Psoas muscle (tissue), 8 donors: ENCODE results near the gene HS3ST2. TPM values are rescaled to one million over a fixed set of nuclear protein-coding genes. Genes with fewer than 3 reads are reported as not detected.

ENCODE experiments used
- ATAC-seq, 4 donors: fragments of 200-7000 bp; cut with Tn5 transposase; one replicate each; pipeline ENCODE4 v1.9.1; 2020; ENCODE audit warnings: moderate library complexity in 3 of 4, mild to moderate bottlenecking in 2 of 4
- DNase-seq, 2 donors: peaks; one replicate each; pipeline ENCODE4 v3.0.0-alpha.2; 2020
- H3K27ac ChIP-seq: fragments of 200-600 bp; one replicate; pipeline ENCODE4 v1.8.0; 2022
- H3K27me3 ChIP-seq, 3 donors: fragments of 200-600 bp in 1 of 3; one replicate each; pipeline versions ENCODE4 v1.6.1 to v1.8.0; 2013 to 2022; ENCODE audit warnings: low read length in 2 of 3, mild to moderate bottlenecking in 2 of 3, moderate library complexity in 1 of 3; ENCODE audit not compliant: insufficient read depth in 3 of 3
- H3K36me3 ChIP-seq, 2 donors: fragments of 200-600 bp in 1 of 2; one replicate each; pipeline versions ENCODE4 v1.6.1 to v1.8.0; 2013 to 2022; ENCODE audit warnings: low read depth in 1 of 2, mild to moderate bottlenecking in 1 of 2, moderate library complexity in 1 of 2; ENCODE audit not compliant: insufficient read depth in 1 of 2
- H3K4me1 ChIP-seq: fragments of 200-600 bp; one replicate; pipeline ENCODE4 v1.8.0; 2022
- H3K4me3 ChIP-seq: fragments of 200-600 bp; one replicate; pipeline ENCODE4 v1.8.0; 2022; ENCODE audit warnings: mild to moderate bottlenecking
- H3K9me3 ChIP-seq: fragments of 200-600 bp; one replicate; pipeline ENCODE4 v1.8.0; 2022
- CTCF ChIP-seq: fragments of 200-600 bp; IDR thresholded peaks from one replicate; pipeline ENCODE4 v1.8.0; 2022; ENCODE audit warnings: antibody characterized with exemption
- WGBS, 3 donors: extraction: QIAGEN DNeasy Blood & Tissue Kit; methylation state at CpG; one replicate each; pipeline versions ENCODE4 v1.1.6 to v1.1.7; 2013; 5-methylcytosine and 5-hydroxymethylcytosine counted together
- intact Hi-C, 2 donors: fragments of 100-400 bp; cut with DNase I; formaldehyde crosslinking; loops; one replicate each; pipeline versions ENCODE4 v1.11.0 to v1.14.2; 2022
- polyA plus RNA-seq, 3 donors: library from polyadenylated mRNA; stranded (reverse); fragments of 200-250 nt; gene quantifications; one replicate each; pipeline ENCODE4 v1.2.3, GENCODE V29; 2013
- total RNA-seq, 4 donors: library from RNA; stranded (reverse); fragmentation: NEBNext Ultra II Directional in 2 of 4; extraction: Animal tissue kit (Norgen Biotek cat#: 25700) in 2 of 4; gene quantifications; one replicate each; pipeline versions ENCODE4 v1.2.1 to v1.2.4, GENCODE V29; 2021 to 2023
- donor health status: healthy with polysubstance abuse.
- donor health status: DM: no; HTN: no; CAD: no; lungs with moderate emphysema.
- donor health status: Bipolar disorder and iron deficiency.
- donor health status: healthy.
- donor health status: DM: yes; HTN: yes; CAD: no.
- donor health status: DM: no; HTN: no; CAD: no.
- donor health status: DM: no; HTN: no; CAD: no.
- donor health status: DM: yes; HTN: yes; CAD: no.

The HS3ST2 gene
- total and polyA plus RNA-seq, 7 donors, result 0.05 to 1.6 (median 0.42) TPM; not detected in 1

- Histone ChIP-seq H3K27me3 (peaks cover 0 to 3% (median 0%) of the 10 kb centered on the region in 3 donors), H3K36me3 (no peaks in the 10 kb centered on the region), H3K4me1 (no peaks in the 10 kb centered on the region), H3K9me3 (no peaks in the 10 kb centered on the region), H3K27ac (no peak overlapping the region), H3K4me3 (no peak overlapping the region)
- no peak for TF ChIP-seq CTCF
- DNase-seq (no peak), ATAC-seq (no peak)
- intact Hi-C loops, result no loop called here
- WGBS, 3 donors, result 59 to 79% (median 78%) methylated on average over 1 of the region's 1 CpG
Measured at GRCh38 chr16:22942811-22943210, 128.8 kb downstream of the HS3ST2 start.

- no peaks in the 10 kb centered on the region for H3K9me3 ChIP-seq
- peaks cover 3 to 9% (median 3%) of the 10 kb centered on the region in 3 donors for H3K27me3 ChIP-seq
- intact Hi-C loops, result no loop called here
- no peak overlapping the region for H3K27ac ChIP-seq
- no peak overlapping the region for H3K4me3 ChIP-seq
- no peak for TF ChIP-seq CTCF
- ATAC-seq (no peak), DNase-seq (no peak)
- peaks cover 8% of the 10 kb centered on the region for H3K4me1 ChIP-seq
- WGBS, 3 donors, result 11 to 29% (median 23%) methylated on average over 1 of the region's 1 CpG
- no peaks in the 10 kb centered on the region for H3K36me3 ChIP-seq
Measured at GRCh38 chr16:22945361-22945760, 131.4 kb downstream of the HS3ST2 start.

GRCh38 chr16:22946433-22946832, 132.5 kb downstream of the HS3ST2 start:
- 64 to 71% (median 70%) methylated on average over 2 of the region's 2 CpGs for WGBS, 3 donors
- no peaks in the 10 kb centered on the region for H3K36me3 ChIP-seq
- peaks cover 8% of the 10 kb centered on the region for H3K4me1 ChIP-seq
- ATAC-seq (no peak), DNase-seq (no peak)
- no peak overlapping the region for H3K27ac ChIP-seq
- H3K4me3 ChIP-seq, result no peak overlapping the region
- no peak for TF ChIP-seq CTCF
- H3K9me3 ChIP-seq, result no peaks in the 10 kb centered on the region
- intact Hi-C loops, result no loop called here
- peaks cover 3 to 9% (median 3%) of the 10 kb centered on the region in 3 donors for H3K27me3 ChIP-seq

GRCh38 chr16:22948058-22948602, 134.2 kb downstream of the HS3ST2 start:
- intact Hi-C loops, result loop anchor here in 1 of 2 donors (2.0 kb wide), 2 partner anchors 49 to 265 kb away; no protein-coding TSS in a partner anchor
- ATAC-seq (peak in 2 of 4 donors; percentile 47 to 56), DNase-seq (no peak)

More at GRCh38 chr16:22948058-22948602, 134.2 kb downstream of the HS3ST2 start:
- Histone ChIP-seq H3K27me3 (peaks cover 0 to 9% (median 3%) of the 10 kb centered on the region in 3 donors), H3K27ac (no peak overlapping the region), H3K4me1 (peaks cover 8% of the 10 kb centered on the region), H3K4me3 (peak overlapping the region; percentile 8), H3K9me3 (no peaks in the 10 kb centered on the region), H3K36me3 (no peaks in the 10 kb centered on the region)
- TF ChIP-seq CTCF, result no peak
- 7 to 13% (median 12%) methylated on average over 31 to 33 of the region's 33 CpGs for WGBS, 3 donors
